HG02840 (cell line): ENCODE results near the gene CDK5.

Source experiments
- ATAC-seq: cut with Tn5 transposase; IDR thresholded peaks from one replicate; pipeline ENCODE4 v1.9.1; 2021; ENCODE audit warnings: mild to moderate bottlenecking, moderate library complexity, moderate number of reproducible peaks; ENCODE audit not compliant: unreplicated experiment, low FRiP score

Gene CDK5

DNA sequence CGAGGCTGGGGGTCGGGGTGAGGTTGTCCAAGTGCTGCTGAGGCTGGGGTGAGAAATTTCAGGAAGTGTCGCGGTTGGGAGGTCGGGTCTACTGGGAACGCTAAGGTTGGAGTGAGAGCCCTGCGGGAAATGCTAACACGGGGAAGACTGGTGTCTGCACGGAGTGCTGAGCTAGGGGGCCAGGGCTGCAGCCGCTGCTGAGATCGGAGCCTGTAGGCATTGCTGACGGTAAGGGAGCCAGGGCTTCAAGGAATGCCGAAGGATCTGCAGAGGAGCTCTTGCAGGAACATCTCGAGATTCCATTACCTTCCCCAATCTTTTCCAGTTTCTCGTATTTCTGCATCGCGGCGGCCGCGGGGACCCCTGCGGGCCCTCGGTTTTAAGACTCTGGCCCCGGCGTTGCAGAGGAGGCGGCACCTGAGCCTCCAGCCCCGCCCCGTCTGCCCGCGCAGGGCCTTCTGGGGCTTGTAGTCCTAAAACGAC is at the start of gene CDK5:
Gene CDK5 (minus strand): TSS at position 392 of the 483 bp plus-strand sequence. CDS start 49 bp downstream, at position 343.
- ATAC-seq = peak; percentile 8

DNA sequence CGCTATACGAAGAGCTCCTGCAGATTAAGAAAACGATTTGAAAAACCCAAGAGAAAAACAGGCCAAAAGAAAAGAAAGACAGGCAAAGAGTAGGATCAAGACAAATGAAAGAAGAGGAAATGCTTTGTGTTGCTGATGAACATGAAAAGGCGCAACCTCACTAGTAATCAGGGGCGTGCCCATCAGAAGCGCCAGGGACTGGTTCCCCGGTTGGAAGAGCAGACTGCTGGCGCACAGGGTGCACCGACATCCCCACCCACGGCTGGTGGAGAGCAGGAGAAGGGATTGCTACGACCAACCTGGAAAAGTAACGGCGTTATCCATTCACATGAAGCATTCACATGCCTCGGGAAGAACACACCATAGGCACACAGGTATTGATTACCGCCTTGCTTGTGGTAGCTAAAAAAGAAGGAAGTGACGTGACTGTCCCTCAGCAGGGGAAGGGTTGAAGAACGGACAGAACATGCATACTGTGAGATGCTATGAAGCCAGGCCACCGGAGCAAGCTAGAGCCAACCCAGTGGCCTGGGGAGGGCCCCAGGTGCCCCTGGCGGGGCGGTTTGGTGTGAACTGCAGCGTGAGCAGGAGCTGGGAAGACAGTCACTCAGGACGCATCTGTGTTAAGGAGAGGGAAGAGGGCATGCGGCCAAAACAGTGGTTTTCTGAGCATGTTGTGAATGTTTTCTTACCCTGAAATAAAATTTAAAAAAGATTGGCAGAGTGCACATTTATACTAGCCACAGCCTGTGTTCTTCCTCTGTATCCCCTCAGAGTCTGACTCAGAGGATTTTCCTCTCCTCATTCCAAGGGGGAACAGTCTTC is 46.9 kb upstream of the CDK5 start:
- no peak for ATAC-seq

DNA sequence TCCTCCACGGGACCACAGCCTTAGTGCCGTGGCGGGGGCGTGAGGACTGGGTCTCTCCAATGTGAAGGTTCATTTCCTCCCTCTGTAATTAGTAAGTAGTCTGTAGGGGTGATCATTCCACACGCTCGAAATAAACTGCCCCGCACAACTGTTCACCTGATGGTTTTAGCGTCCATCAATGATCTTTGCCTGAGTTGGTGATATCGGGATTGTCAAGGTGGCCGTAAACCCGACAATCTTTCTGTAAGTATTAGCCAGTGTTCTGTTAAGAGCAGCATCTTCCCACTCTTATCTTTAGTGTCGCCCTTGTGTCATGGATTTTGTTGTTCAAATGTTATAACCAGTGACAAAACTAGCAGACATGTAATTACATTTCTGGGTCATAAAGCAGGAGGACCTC is 46.3 kb upstream of the CDK5 start:
- no peak for ATAC-seq

DNA sequence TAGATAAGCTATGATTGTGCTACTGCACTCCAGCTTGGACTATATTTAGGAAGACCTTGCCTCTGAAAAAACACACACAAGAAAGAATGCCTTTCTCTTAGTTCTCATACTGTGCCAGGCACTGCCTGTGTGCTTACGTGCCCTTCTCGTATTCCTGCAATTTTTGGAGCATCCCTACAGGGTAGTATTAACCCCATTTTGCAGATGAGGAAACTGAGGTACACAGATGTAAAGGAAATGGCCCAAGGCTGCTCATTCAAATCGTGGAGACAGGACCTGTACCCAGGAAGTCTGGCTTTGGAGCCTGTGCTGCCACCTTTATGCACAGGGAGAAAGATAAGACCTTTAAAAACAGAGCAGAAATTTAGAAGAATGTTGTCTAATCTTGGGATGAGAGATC is 45.3 kb upstream of the CDK5 start:
- no peak for ATAC-seq

DNA sequence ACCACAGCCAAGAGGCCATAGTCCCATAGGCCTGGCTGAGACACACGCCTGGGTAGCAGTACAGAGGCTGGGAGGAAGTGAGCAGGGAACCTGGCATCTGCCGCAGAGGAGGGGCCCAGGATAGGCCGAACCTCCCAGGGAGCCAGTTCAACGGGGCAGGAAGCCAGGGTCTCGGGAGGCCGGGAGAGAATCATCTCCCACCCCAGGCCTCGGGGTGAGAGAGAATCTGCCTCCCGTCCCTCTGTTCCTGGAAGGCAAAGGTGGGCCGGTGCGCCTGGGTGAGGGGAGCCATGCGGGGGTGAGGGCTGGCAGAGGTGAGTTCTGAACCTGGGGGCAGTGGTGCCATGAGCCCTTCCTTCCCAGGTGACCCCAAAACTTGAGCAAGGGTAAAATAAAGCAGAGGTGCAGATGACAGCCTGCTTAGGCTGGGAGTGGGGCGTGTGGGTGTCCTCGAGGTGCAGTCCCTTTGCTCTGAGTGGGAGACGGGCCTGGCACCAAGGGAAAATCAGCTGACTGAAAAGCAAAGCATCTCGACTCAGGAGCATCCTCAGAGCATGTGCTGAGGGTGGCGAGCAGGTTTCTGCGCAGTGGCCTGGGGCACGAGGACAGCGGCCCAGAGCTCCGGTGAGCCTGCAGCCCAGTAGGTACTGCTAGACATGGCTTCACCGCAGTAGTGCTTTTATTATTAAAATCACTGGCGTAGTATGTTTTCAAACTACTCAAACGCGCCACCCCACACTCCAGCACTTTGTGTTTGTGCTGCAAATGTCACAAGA is 44.1 kb upstream of the CDK5 start:
- ATAC-seq = no peak

DNA sequence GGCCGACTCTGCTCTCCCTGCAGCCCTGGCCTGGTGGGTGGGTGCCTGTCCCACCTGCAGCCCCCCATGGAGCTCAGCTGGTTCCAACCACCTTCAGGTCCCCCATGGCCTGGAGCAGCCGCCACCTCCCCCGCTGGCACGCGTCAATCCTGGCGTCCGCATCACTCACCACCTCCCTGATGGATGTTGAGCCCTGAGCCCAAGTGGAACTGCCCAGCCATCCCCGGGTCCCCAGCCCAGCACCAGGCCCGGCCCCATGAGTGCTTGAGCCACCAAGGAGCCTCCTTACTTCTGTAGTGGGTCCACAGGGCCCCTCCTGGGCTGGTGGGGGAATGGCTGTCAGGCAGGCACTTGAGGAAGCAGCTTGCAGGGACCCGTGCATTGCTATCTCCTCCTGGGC is 43.2 kb upstream of the CDK5 start:
- no peak for ATAC-seq

DNA sequence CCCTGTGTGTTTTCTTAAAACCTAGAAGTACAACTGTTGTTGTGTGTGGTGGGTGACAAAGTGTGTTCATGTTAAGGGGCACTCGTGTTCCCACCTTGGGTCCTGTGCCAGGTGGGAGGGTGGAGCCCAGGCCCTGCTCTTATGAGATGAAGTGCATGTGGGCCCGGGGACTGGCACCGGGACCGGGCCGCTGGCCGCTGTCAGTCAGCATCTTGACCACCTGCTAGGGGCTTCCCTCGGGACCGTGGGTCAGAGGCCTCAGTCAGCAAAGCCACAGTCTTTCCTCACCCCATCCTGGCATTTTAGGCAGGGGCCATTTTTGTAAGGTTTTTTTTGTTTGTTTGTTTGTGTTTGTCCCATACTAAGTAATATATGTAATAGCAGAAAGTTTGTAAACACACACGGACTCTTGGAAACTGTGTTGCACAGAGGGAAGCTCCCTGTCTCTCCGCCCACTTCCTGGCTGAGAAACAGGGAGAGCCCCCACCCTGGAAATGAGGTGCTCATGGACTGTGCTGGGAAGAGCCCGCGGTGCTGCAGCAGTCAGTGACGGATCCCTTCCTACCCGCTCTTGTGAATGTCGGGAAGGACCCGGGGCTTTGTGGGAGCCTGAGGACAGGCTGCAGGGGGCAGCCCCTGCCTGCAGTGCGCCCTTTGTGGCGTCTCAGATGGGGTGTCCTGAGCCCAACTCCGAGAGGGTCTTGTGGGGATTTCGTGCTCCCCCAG is 42.0 kb upstream of the CDK5 start:
- ATAC-seq = no peak

DNA sequence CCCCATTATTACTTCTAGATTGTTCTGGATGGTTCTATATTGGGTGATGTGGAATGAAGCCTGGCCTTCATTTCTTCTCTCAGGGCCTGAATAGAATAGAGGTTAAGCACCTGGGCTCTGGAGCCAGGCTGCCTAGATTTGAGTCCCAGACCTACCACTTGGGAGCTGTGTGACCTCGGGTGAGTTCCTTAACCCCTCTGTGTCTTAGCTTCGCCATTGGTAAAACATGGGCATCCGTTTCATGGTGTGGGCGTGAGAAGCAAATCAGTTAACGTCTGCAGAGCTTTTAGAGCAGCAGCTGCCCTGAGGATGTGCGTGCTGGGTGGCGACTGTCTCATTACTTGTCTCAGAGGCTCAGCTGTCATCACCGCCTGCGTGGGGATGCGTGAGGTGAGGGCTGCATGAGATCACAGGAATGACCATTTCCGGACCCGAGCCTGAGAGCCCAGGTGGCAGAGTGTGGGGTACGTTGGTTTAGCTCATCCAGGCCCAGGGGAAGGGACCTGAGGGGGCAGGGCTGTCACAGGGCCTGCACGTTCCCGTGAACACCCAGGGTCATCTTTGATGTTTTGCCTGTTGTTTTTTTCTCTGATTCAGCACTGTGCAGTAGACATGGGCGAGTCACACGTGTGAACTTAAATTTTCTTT is 38.3 kb upstream of the CDK5 start:
- no peak for ATAC-seq

DNA sequence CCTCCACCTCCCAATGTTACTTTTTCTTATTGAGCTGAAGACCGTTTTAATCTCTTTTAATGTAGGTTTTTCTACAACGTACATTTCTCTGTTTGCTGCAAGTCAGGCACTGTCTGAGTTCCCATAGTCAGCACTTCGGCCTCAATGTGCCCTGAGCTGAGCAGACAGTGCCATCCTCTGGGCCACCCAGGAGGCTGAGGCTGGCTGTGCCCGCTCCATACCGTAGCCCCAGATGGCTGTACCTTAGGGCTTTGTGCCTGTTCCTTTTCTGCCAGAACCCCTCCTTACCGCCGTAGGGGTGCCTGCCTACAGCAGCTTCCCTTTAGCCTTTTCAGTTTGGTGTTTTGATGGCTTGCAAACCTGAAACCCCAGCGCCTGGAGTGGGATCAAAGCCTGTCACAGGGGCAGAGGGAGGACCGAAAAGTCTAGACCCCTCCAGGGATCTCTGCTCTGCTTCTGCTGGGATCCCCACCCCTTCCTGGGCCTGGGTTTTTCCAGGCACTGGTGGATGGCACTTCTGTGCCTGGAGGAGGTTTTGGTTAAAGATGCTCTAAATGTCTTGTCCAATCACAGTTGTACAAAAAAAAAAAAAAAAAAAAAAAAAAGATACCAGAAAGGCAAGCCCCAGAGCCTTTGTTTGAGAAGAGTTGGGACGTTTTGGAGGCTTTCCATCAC is 37.6 kb upstream of the CDK5 start:
- ATAC-seq = no peak

DNA sequence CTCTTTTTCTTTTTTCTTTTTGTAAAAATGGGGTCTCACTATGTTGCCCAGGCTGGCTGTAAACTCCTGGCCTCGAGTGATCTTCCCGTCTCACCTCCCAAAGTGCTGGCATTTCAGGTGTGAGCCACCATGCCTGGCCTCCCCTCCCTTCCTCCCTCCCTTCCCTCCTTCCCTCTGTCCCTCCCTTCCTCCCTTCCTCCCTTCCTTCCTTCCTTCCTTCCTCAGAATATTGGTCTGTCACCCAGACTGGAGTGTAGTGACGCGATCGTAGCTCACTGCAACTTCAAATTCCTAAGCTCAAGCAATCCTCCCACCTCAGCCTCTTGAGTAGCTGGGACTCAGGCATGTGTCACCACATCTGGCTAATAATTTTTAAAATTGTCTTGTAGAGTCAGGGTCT is 37.0 kb upstream of the CDK5 start:
- ATAC-seq = no peak

DNA sequence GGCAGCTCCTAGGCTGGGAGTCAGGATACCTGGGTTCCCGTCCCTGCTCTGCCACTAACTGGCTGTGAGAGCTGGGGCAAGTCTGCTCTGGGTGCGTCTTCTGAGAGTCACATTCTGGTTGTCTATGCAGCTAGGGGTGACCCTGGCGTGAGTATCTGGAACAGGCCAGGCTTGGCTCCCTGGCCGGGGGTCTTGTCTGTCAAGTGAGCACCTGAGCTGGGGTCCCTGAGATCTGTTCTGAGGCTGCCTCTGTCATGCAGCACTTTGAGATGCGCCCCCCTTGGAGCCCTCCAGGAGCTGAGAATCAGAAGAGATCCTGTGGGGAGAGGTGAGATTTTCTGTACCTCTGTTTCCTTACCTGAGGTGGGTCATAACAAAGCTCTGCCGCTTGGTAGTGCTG is 36.1 kb upstream of the CDK5 start:
- ATAC-seq = no peak

DNA sequence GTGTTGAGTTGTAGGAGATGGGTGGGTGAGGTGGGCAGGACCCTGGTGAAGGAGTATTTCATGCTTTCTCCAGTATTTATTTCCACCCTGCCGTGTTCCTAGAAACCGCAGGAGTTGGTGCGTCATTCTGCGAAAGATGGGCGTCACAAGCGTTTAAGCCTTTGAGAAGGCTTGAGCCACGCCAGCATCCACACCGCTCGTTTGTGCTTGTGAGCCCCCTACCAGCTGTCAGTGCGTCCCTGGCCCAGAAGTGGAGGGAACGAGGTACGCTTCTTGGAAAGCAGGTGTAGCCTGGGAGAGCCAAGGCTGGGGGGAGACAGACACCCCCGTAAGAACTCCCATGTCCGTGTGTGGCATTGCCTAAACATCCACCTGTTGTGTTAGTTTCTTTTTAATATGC is 34.3 kb upstream of the CDK5 start:
- ATAC-seq = no peak

DNA sequence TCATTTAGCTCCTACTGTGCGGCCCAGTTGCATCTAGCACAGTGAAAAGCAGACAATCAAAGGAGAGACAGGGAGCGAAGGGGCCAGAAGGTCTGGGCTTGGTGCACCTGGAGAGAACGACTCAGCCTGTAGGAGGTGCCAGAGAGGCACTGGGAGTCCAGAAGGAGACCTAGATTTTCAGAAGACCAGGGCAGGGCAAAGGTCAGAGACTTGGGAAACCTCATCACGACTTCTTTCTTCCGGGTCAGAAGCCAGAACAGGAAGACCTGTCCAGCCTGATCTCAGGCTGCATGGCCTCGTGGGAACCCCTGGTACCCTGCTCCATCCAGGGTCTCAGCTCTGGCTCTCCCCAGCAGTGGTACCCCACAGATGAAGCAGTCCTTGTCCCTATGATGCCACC is 33.7 kb upstream of the CDK5 start:
- no peak for ATAC-seq

DNA sequence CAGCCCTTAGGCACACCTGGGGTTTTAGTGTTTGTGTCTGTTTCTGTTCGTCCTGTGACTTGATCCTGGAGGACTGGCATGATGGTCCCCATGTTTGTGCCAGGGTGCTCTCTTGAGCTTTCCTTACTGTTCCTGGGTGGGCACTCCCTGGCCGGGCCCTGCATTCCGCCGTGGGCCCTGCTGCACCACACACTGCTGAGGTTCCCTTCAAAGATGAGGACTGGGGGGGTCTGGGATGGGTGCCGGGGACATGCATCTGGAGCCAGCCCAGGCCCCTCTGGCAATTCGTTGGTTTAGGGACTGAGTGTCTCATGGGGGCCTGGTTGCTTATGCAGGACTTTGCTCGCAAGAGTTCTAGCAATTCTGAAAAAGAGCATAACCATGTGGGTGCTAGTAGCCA is 33.3 kb upstream of the CDK5 start:
- no peak for ATAC-seq

DNA sequence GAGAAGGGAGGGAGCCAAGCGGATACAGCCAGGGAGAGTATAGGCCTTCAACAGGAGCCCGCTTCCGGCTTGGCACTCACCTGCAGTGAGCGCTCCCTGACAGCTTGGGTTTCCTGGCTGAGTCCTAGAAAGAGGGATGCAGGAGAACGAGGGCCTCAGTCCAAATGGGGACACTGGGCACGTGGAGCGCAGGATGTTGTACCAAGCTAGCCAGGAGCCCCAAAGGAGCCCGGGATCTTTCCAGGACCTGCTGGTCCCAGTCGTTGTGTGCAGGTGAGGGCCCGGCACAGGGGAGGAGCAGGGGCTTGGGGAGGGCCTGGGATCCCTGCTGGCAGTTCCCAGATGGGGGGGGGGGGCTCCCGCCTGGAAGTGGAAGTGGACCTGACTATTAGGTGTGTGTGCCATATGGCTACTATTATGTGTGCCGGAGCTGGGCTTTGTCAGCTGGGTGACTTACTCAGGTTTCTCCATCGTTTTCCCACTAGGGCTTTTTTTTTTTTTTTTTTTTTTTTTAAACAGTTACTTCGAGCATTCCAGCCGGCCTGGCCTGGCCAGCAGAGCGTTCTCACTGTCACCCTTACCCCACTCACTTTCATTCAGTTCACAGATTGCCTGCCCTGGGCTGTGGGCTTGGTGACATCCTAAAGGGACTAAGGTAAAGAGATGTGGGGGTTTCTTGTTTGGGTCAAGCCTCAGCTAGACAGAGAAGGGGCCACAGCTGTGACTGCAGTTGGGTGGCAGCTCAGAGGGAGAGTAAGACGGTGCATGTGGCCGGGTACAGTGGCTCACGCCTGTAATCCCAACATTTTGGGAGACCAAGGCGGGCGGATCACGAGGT is 32.4 kb upstream of the CDK5 start:
- no peak for ATAC-seq

DNA sequence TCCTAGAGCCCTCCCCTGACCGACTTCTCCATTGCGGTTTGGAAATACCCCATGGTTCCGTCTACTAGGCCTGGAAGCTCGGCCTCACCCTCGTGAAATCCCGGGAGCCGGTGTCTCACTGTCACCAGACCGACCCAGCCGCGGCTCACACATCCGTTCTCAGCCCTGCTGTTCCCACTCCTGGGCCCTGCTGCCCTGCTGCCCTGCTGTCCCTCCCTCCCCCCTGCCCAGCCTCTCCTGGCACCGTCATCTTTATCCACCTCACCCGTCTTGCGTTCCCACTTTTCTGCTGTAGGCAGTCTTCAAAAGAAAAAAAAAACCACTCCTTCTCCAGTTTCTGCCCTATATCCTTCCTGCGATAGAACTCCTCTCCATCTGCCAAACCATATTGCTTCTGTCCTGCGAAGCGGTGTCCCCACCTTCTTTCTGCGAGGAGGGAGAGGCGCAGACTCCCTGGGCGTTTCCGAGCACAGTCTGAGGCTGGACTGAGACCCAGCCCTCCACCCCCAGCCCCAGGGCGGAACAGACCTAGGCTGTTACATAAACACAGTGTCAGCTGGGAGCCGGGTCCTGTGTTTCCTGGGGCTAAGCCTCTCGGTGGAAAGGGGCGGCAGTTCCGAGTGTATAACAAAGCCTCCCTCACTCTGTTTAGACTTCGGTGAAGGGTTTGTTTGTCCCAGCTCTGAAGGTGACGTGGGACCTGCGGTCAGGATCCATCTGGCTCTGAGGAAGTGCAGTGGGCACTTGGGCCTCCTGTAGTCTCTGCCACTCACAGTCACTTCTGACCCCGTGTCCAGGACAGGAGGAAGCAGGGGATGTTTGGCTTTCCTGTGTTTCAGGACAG is 31.4 kb upstream of the CDK5 start:
- ATAC-seq = no peak

DNA sequence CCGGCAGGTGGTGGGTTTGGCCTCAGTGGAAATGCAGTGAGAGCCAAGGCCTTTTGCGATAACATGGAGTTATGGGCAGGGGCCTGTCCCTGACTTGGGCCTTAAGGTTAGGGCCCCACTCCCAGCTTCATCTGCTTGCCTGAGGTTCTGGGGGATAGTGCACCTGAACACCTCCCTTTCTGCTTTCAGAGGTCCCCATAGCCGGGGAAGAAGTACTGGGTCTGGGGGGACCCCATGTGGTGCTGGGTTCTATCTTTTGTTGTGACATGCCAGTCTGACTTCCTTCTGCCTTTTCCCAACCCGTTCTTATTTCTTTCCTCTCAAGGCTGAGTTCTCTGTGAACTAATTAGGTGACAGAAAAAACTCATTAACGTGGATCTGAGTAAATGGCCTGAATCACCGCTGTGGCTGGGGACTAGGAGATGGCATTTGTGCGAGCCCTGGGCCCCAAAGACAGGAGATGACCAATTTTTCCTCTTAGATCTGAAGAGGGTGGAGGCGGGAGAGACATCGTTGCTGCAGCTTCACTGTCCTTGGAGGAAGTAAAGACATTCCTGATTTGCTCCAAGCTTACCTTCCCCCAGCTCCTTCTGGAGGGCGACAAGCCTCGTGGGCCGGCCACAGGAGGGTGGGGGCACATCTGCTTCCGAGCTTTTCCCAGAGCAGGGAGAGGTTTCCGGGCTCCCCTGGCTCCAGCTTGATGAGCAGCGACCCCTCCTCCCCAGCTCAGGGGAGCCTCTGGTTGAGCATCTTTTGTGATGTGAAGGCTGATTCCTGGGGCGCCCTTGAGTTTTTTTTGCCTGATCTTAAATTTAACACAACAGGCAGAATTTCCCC is 30.5 kb upstream of the CDK5 start:
- ATAC-seq = no peak
